Trophoblast cell (in vitro differentiated cells and primary cell): ENCODE data around the gene ZZZ3.
A peak's percentile ranks its signal among the peaks of the same experiment; 100 is the strongest.

ENCODE experiments used
- DNase-seq, 2 donors: peaks; one replicate each; pipeline ENCODE4 v3.0.0-alpha.2; 2016
- H2AFZ ChIP-seq: 2 replicates; pipeline ENCODE4 v1.6.1; 2013; ENCODE audit warnings: low read length, moderate library complexity, mild to moderate bottlenecking; ENCODE audit not compliant: insufficient read depth, poor library complexity
- H2AK5ac ChIP-seq: 2 replicates; pipeline ENCODE4 v1.6.1; 2013; ENCODE audit warnings: mild to moderate bottlenecking, low read length
- H2BK120ac ChIP-seq: 2 replicates; pipeline ENCODE4 v1.6.1; 2013; ENCODE audit warnings: low read length, mild to moderate bottlenecking, moderate library complexity; ENCODE audit not compliant: insufficient read depth, poor library complexity
- H2BK12ac ChIP-seq: 2 replicates; pipeline ENCODE4 v1.6.1; 2013; ENCODE audit warnings: mild to moderate bottlenecking, low read length, moderate library complexity
- H2BK5ac ChIP-seq: 2 replicates; pipeline ENCODE4 v1.6.1; 2013; ENCODE audit warnings: low read length, low read depth, moderate library complexity, mild to moderate bottlenecking; ENCODE audit not compliant: poor library complexity
- H3K14ac ChIP-seq: 2 replicates; pipeline ENCODE4 v1.6.1; 2013; ENCODE audit warnings: mild to moderate bottlenecking, low read length
- H3K18ac ChIP-seq: 2 replicates; pipeline ENCODE4 v1.6.1; 2013; ENCODE audit warnings: mild to moderate bottlenecking, low read length
- H3K23ac ChIP-seq: 2 replicates; pipeline ENCODE4 v1.6.1; 2013; ENCODE audit warnings: low read length
- H3K27ac ChIP-seq: 2 replicates; pipeline ENCODE4 v1.5.1; 2013; ENCODE audit warnings: low read depth, mild to moderate bottlenecking, inconsistent platforms, low read length, moderate library complexity
- H3K27me3 ChIP-seq: 2 replicates; pipeline ENCODE4 v1.6.1; 2013; ENCODE audit warnings: inconsistent platforms, mild to moderate bottlenecking, low read length, moderate library complexity; ENCODE audit not compliant: insufficient read depth
- H3K36me3 ChIP-seq, 2 experiments: 1 replicate in 1 of 2; 2 replicates in 1 of 2; pipeline ENCODE4 v1.6.1; 2013; ENCODE audit warnings: low read length in 2 of 2, mild to moderate bottlenecking in 2 of 2, moderate library complexity in 1 of 2; ENCODE audit not compliant: insufficient read depth in 2 of 2, control insufficient read depth in 1 of 2
- H3K4ac ChIP-seq: 2 replicates; pipeline ENCODE4 v1.6.1; 2013; ENCODE audit warnings: low read depth, mild to moderate bottlenecking, low read length, moderate library complexity
- H3K4me1 ChIP-seq, 2 experiments: 1 replicate in 1 of 2; 2 replicates in 1 of 2; pipeline ENCODE4 v1.6.1; 2013; ENCODE audit warnings: low read length in 2 of 2, mild to moderate bottlenecking in 2 of 2, moderate library complexity in 1 of 2; ENCODE audit not compliant: insufficient read depth in 2 of 2, control insufficient read depth in 1 of 2
- H3K4me2 ChIP-seq: 2 replicates; pipeline ENCODE4 v1.6.1; 2013; ENCODE audit warnings: inconsistent platforms, mild to moderate bottlenecking, low read length, moderate library complexity
- H3K4me3 ChIP-seq: 2 replicates; pipeline ENCODE4 v1.5.1; 2013; ENCODE audit warnings: mild to moderate bottlenecking, low read depth, low read length, inconsistent platforms
- H3K79me1 ChIP-seq: one replicate; pipeline ENCODE4 v1.6.1; 2013; ENCODE audit warnings: low read length
- H3K79me2 ChIP-seq: 2 replicates; pipeline ENCODE4 v1.6.1; 2013; ENCODE audit warnings: low read length, mild to moderate bottlenecking; ENCODE audit not compliant: control insufficient read depth, insufficient read depth, poor library complexity
- H3K9ac ChIP-seq: 2 replicates; pipeline ENCODE4 v1.6.1; 2013; ENCODE audit warnings: mild to moderate bottlenecking, low read length
- H3K9me3 ChIP-seq: 2 replicates; pipeline ENCODE4 v1.6.1; 2013; ENCODE audit warnings: low read depth, mild to moderate bottlenecking, control low read depth, inconsistent platforms, low read length; ENCODE audit not compliant: insufficient read depth
- H4K12ac ChIP-seq: 2 replicates; pipeline ENCODE4 v1.6.1; 2013; ENCODE audit warnings: low read depth, mild to moderate bottlenecking, low read length, moderate library complexity
- H4K8ac ChIP-seq: 2 replicates; pipeline ENCODE4 v1.6.1; 2013; ENCODE audit warnings: low read depth, mild to moderate bottlenecking, low read length, moderate library complexity
- H4K91ac ChIP-seq: one replicate; pipeline ENCODE4 v1.6.1; 2013; ENCODE audit warnings: low read depth, mild to moderate bottlenecking, low read length, moderate library complexity
- WGBS: extraction: QIAGEN DNeasy Blood & Tissue Kit; methylation state at CpG from one replicate; pipeline ENCODE4 v1.1.7; 2013; ENCODE audit warnings: missing lambda C conversion rate; ENCODE audit not compliant: insufficient read length, insufficient coverage; ENCODE audit errors: extremely low coverage; 5-methylcytosine and 5-hydroxymethylcytosine counted together

Gene ZZZ3

DNA sequence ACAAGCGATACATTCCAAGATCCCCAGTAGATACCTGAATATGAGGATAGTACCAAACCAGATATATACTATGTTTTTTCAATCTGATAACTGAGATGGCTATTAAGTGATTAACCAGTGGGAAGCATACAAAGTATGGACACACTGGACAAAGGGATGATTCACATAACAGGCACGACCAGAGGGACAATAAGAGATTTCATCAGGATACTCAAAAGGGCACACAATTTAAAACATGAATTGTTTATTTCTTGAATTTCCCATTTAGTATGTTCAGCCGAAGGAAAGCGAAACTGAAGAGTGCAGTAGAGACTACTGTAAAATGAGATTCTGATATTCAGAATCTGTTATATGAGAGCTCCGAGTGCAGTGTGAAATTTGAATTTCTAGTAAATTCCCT lies 10.6 kb downstream of the ZZZ3 start:
- no peak overlapping the region for H4K8ac ChIP-seq
- no peak overlapping the region for H3K4me3 ChIP-seq
- H2BK5ac ChIP-seq: no peak overlapping the region
- H3K9ac ChIP-seq: no peak overlapping the region
- DNase-seq: peak in 1 of 2 donors; percentile 56
- peaks cover 2 to 4% of the 10 kb centered on the region in 2 experiments for H3K36me3 ChIP-seq
- no peaks in the 10 kb centered on the region for H3K79me1 ChIP-seq
- no peak overlapping the region for H3K14ac ChIP-seq
- H3K4ac ChIP-seq: no peak overlapping the region
- no peak overlapping the region for H4K91ac ChIP-seq
- no peak overlapping the region for H3K18ac ChIP-seq
- no peak overlapping the region for H2AFZ ChIP-seq
- H3K4me1 ChIP-seq: peaks cover 2 to 4% of the 10 kb centered on the region in 2 experiments
- no CpG with 5 or more reads among the region's 5 CpGs for WGBS
- H4K12ac ChIP-seq: no peak overlapping the region
- no peak overlapping the region for H3K4me2 ChIP-seq
- no peak overlapping the region for H3K27ac ChIP-seq
- H3K79me2 ChIP-seq: peaks cover 2% of the 10 kb centered on the region
- H2BK120ac ChIP-seq: no peak overlapping the region
- no peaks in the 10 kb centered on the region for H3K9me3 ChIP-seq
- no peaks in the 10 kb centered on the region for H3K27me3 ChIP-seq
- H2AK5ac ChIP-seq: no peak overlapping the region
- H3K23ac ChIP-seq: no peak overlapping the region
- no peak overlapping the region for H2BK12ac ChIP-seq

DNA sequence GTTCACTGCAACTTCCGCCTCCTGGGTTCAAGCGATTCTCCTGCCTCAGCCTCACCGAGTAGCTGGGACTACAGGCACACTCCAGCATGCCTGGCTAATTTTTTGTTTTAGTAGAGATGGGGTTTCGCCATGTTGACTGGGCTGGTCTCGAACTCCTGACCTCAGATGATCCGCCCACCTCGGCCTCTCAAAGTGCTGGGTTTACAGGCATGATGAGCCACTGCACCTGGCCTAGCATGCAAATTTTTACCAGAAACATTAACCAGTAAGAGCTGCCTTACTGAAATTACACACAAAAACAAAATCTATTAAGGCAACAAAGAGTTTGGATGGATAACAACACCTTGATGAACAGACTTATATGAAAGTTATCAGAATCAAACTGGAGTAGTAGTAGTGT lies 12.1 kb downstream of the ZZZ3 start:
- H3K27me3 ChIP-seq: no peaks in the 10 kb centered on the region
- no peak overlapping the region for H4K8ac ChIP-seq
- H3K14ac ChIP-seq: no peak overlapping the region
- H3K9ac ChIP-seq: no peak overlapping the region
- peak overlapping the region; percentile 57 for H3K4ac ChIP-seq
- no peak overlapping the region for H3K18ac ChIP-seq
- H3K79me2 ChIP-seq: peaks cover 7% of the 10 kb centered on the region
- H3K4me1 ChIP-seq: peaks cover 2 to 4% of the 10 kb centered on the region in 2 experiments
- no peak overlapping the region for H3K4me2 ChIP-seq
- no CpG with 5 or more reads among the region's 7 CpGs for WGBS
- no peak overlapping the region for H2AK5ac ChIP-seq
- H3K36me3 ChIP-seq: no peaks in the 10 kb centered on the region
- no peak overlapping the region for H3K4me3 ChIP-seq
- no peak overlapping the region for H4K91ac ChIP-seq
- no peak for DNase-seq
- no peak overlapping the region for H2BK12ac ChIP-seq
- H2BK120ac ChIP-seq: no peak overlapping the region
- H2AFZ ChIP-seq: no peak overlapping the region
- no peak overlapping the region for H3K27ac ChIP-seq
- H3K9me3 ChIP-seq: no peaks in the 10 kb centered on the region
- no peak overlapping the region for H3K23ac ChIP-seq
- no peaks in the 10 kb centered on the region for H3K79me1 ChIP-seq
- H4K12ac ChIP-seq: no peak overlapping the region
- H2BK5ac ChIP-seq: no peak overlapping the region

DNA sequence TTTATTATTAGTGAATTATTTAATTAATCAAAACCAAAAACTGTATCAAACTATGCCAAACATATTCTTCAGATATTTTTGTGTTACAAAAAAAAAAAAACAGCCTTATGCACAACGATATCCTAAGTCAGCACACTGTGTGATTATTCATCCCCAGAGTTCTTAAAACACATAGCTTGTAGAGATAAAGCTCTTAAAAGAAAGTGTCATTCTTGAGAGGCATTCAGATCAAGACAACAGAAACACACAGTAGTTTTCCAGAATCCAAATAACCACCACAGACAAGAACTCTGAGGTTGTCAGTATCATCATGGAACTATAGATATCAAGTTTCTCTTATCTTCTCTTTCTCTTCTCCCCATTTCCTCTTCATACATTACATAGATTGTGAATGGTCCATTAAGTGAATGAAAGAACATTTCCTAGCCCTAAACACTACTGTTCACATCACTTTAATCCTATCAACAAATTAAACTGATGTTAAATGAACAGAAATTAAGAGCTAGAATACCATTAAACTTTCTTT lies 13.5 kb downstream of the ZZZ3 start:
- no peak overlapping the region for H4K91ac ChIP-seq
- H3K79me1 ChIP-seq: no peaks in the 10 kb centered on the region
- no peak overlapping the region for H4K8ac ChIP-seq
- H2BK5ac ChIP-seq: no peak overlapping the region
- no peak overlapping the region for H3K9ac ChIP-seq
- no peak overlapping the region for H2BK12ac ChIP-seq
- no peak for DNase-seq
- H3K14ac ChIP-seq: no peak overlapping the region
- WGBS: no CpG with 5 or more reads among the region's 1 CpG
- no peak overlapping the region for H2AFZ ChIP-seq
- H3K23ac ChIP-seq: no peak overlapping the region
- no peak overlapping the region for H4K12ac ChIP-seq
- no peak overlapping the region for H3K4ac ChIP-seq
- peaks cover 7% of the 10 kb centered on the region for H3K79me2 ChIP-seq
- H3K4me1 ChIP-seq: peaks cover 2 to 4% of the 10 kb centered on the region in 2 experiments
- no peaks in the 10 kb centered on the region for H3K9me3 ChIP-seq
- no peaks in the 10 kb centered on the region for H3K36me3 ChIP-seq
- H3K18ac ChIP-seq: no peak overlapping the region
- H3K4me2 ChIP-seq: no peak overlapping the region
- no peak overlapping the region for H3K27ac ChIP-seq
- no peaks in the 10 kb centered on the region for H3K27me3 ChIP-seq
- no peak overlapping the region for H3K4me3 ChIP-seq
- no peak overlapping the region for H2AK5ac ChIP-seq
- H2BK120ac ChIP-seq: no peak overlapping the region

DNA sequence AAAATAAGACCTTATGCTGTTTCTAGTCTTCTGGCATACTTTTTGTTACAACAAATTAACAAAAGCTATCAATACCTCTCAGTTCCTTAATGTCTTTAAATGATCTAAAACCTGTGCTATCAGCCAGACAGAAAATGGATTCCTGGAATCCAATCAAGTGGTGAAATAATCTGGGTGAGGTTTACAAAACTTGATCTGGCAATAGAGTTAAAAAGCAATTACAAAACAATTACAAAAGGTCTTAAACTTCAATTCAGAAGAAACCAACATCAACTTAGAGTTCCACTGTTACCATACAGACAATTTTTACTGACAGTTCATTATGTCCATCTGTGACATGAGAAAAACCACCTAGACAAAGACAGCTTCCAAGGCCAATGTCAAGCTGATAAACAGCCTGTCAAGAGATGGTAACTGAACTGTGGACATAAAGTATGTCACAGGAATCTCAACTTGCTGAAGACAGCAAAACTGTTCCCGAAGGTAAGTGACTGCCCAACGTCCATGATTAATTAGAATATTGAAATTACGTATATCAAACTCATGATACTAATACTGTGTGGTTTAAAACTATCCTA lies 17.4 kb downstream of the ZZZ3 start:
- Histone ChIP-seq H4K91ac (no peak overlapping the region), H2BK120ac (no peak overlapping the region), H3K9ac (no peak overlapping the region), H3K27ac (no peak overlapping the region), H2BK5ac (no peak overlapping the region), H3K79me2 (peaks cover 10% of the 10 kb centered on the region), H3K36me3 (no peaks in the 10 kb centered on the region), H3K18ac (no peak overlapping the region), H3K4me1 (peaks cover 2 to 4% of the 10 kb centered on the region in 2 experiments), H3K23ac (no peak overlapping the region), H3K4me3 (no peak overlapping the region), H2AK5ac (no peak overlapping the region), H3K4ac (no peak overlapping the region), H4K8ac (no peak overlapping the region), H2AFZ (no peak overlapping the region), H4K12ac (no peak overlapping the region), H3K79me1 (no peaks in the 10 kb centered on the region), H3K14ac (no peak overlapping the region), H2BK12ac (no peak overlapping the region), H3K27me3 (no peaks in the 10 kb centered on the region), H3K9me3 (no peaks in the 10 kb centered on the region), H3K4me2 (no peak overlapping the region)
- no peak for DNase-seq
- no CpG with 5 or more reads among the region's 3 CpGs for WGBS
